ENCODE results near the gene PLXNA2.

Gene PLXNA2

DNA sequence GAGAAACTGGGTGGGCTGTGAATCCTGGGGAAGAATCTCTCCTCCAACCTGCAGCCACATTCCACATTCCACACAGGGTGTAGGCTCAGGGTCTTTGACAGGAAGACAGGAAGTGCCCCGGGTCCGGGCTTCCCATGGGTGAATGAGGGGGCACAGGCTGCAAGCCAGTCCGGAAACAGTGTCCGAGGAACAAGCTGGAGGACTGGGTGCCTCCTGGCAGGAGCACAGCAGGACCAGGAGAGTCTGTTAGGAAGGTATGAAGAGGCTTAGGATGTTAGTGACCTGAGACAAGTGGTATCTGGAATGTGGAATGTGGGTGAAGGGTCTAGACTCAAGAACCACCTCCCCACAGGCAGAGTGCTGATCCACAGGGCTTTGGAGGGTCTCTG, 212.3 kb downstream of the PLXNA2 start:
- FAIRE-seq (no peak), DNase-seq (ENCODE audit: insufficient read length, low spot score) (no peak)

GRCh38 chr1:208031316-208031931, 212.8 kb downstream of the PLXNA2 start:
- no peak for FAIRE-seq

More for the DNA sequence above, 212.3 kb downstream of the PLXNA2 start:
- TF ChIP-seq, protein P1, sequence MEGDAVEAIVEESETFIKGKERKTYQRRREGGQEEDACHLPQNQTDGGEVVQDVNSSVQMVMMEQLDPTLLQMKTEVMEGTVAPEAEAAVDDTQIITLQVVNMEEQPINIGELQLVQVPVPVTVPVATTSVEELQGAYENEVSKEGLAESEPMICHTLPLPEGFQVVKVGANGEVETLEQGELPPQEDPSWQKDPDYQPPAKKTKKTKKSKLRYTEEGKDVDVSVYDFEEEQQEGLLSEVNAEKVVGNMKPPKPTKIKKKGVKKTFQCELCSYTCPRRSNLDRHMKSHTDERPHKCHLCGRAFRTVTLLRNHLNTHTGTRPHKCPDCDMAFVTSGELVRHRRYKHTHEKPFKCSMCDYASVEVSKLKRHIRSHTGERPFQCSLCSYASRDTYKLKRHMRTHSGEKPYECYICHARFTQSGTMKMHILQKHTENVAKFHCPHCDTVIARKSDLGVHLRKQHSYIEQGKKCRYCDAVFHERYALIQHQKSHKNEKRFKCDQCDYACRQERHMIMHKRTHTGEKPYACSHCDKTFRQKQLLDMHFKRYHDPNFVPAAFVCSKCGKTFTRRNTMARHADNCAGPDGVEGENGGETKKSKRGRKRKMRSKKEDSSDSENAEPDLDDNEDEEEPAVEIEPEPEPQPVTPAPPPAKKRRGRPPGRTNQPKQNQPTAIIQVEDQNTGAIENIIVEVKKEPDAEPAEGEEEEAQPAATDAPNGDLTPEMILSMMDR (IDR thresholded peaks at IDR 0.05; ENCODE audit: insufficient read depth, missing control alignments) = no peak

GRCh38 chr1:208030288-208031091, 213.7 kb downstream of the PLXNA2 start:
- FAIRE-seq (no peak), DNase-seq (ENCODE audit: insufficient read length, low spot score) (no peak)
- TF ChIP-seq, protein P1 (IDR thresholded peaks at IDR 0.05; ENCODE audit: insufficient read depth, missing control alignments) = no peak

More at GRCh38 chr1:208031316-208031931, 212.8 kb downstream of the PLXNA2 start:
- DNase-seq (ENCODE audit: insufficient read length, low spot score) = no peak
- TF ChIP-seq, protein P1 (IDR thresholded peaks at IDR 0.05; ENCODE audit: insufficient read depth, missing control alignments) = no peak

- FAIRE-seq (no peak), DNase-seq (ENCODE audit: insufficient read length, low spot score) (no peak)
- TF ChIP-seq, protein P1 (IDR thresholded peaks at IDR 0.05; ENCODE audit: insufficient read depth, missing control alignments) = no peak
Measured at GRCh38 chr1:208029381-208030287, 214.6 kb downstream of the PLXNA2 start.

DNA sequence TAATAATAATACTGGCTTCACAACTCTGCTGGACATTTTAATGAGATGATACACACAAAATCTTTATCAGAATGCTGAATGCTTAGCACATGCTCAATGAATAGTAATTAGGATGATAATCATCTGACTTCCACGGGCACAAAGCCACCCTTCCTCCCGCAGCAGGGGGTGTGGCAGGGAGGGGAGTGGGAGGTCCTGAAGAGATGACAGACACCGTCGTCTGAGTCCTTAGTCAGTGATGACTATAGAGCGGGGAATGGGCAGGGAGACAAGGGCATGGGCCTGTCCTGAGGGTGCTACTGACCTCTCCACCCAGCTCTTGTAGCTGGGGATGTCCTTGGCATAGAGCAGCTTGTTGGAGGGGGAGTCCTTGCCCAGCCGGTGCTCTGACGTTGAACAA, 215.7 kb downstream of the PLXNA2 start:
- TF ChIP-seq, protein P1 (IDR thresholded peaks at IDR 0.05; ENCODE audit: insufficient read depth, missing control alignments) = no peak
- no peak for DNase-seq (ENCODE audit: insufficient read length, low spot score)
- FAIRE-seq = no peak

DNA sequence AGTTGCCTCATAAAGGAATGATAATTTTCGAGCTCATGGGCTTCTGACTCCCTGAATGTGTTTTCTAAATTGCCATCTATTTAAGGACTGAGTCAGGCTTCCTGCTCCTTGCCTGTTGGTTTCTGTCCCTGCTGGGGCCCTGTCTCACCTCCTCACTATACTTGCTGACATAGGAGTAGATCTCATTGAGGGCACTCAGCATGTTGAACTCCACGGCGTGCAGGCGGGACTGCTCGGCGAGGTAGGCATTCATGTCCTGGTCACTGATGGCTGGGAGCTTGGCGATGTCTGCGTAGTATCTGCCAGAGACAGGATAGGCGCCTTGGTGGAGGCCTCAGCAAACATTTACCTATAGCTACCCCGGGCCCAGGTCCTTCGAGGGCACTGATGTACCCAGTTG, 216.3 kb downstream of the PLXNA2 start:
- FAIRE-seq (no peak), DNase-seq (ENCODE audit: insufficient read length, low spot score) (no peak)
- TF ChIP-seq, protein P1 (IDR thresholded peaks at IDR 0.05; ENCODE audit: insufficient read depth, missing control alignments) = no peak
